Type B pancreatic cell (in vitro differentiated cells): ENCODE measurements around the gene STX10. TPM values are rescaled to one million over a fixed set of nuclear protein-coding genes. Genes with fewer than 3 reads are reported as not detected.

Source experiments
- DNase-seq: peaks from one replicate; pipeline ENCODE4 v3.0.0; 2021; ENCODE audit warnings: mixed read lengths; ENCODE audit not compliant: unreplicated experiment; ENCODE audit errors: extremely low spot score
- H3K27ac Mint-ChIP-seq: 2 replicates; pipeline ENCODE4 v1.8.0; 2021; ENCODE audit warnings: mild to moderate bottlenecking, mixed read lengths
- H3K27me3 Mint-ChIP-seq: 2 replicates; pipeline ENCODE4 v1.8.0; 2021; ENCODE audit warnings: mixed read lengths
- H3K36me3 Mint-ChIP-seq: 2 replicates; pipeline ENCODE4 v1.8.0; 2021; ENCODE audit warnings: mixed read lengths
- H3K4me1 Mint-ChIP-seq: one replicate; pipeline ENCODE4 v1.8.0; 2021; ENCODE audit warnings: mixed read lengths; ENCODE audit not compliant: unreplicated experiment
- H3K4me3 Mint-ChIP-seq: 2 replicates; pipeline ENCODE4 v1.8.0; 2021; ENCODE audit warnings: mild to moderate bottlenecking, mixed read lengths
- H3K9me3 Mint-ChIP-seq: 2 replicates; pipeline ENCODE4 v1.8.0; 2021; ENCODE audit warnings: mixed read lengths
- total RNA-seq: library from RNA; stranded (reverse); gene quantifications from 2 replicates; pipeline ENCODE4 v1.2.1, GENCODE V29; 2021; ENCODE audit warnings: low replicate concordance
- TF ChIP-seq, protein P1 (sequence below): fragments of 200-600 bp; sonication (generic); conservative IDR thresholded peaks from 2 replicates; pipeline ENCODE4 v1.5.0; 2021; ENCODE audit warnings: antibody characterized with exemption, mild to moderate bottlenecking

Gene STX10
- total RNA-seq, 1 donor from 2014 or later: 45.2 TPM

- no peak overlapping the region for H3K27ac Mint-ChIP-seq
- no peaks in the 10 kb centered on the region for H3K9me3 Mint-ChIP-seq
- peak overlapping the region; percentile 14 for H3K4me3 Mint-ChIP-seq
- H3K27me3 Mint-ChIP-seq: peaks cover 49% of the 10 kb centered on the region
- no peak for DNase-seq
- no peaks in the 10 kb centered on the region for H3K36me3 Mint-ChIP-seq
- H3K4me1 Mint-ChIP-seq: peaks cover 8% of the 10 kb centered on the region
- TF ChIP-seq, protein P1, sequence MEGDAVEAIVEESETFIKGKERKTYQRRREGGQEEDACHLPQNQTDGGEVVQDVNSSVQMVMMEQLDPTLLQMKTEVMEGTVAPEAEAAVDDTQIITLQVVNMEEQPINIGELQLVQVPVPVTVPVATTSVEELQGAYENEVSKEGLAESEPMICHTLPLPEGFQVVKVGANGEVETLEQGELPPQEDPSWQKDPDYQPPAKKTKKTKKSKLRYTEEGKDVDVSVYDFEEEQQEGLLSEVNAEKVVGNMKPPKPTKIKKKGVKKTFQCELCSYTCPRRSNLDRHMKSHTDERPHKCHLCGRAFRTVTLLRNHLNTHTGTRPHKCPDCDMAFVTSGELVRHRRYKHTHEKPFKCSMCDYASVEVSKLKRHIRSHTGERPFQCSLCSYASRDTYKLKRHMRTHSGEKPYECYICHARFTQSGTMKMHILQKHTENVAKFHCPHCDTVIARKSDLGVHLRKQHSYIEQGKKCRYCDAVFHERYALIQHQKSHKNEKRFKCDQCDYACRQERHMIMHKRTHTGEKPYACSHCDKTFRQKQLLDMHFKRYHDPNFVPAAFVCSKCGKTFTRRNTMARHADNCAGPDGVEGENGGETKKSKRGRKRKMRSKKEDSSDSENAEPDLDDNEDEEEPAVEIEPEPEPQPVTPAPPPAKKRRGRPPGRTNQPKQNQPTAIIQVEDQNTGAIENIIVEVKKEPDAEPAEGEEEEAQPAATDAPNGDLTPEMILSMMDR: no peak
These were observed 48.4 kb downstream of the STX10 start for GRCh38 chr19:13101590-13102415.

DNA sequence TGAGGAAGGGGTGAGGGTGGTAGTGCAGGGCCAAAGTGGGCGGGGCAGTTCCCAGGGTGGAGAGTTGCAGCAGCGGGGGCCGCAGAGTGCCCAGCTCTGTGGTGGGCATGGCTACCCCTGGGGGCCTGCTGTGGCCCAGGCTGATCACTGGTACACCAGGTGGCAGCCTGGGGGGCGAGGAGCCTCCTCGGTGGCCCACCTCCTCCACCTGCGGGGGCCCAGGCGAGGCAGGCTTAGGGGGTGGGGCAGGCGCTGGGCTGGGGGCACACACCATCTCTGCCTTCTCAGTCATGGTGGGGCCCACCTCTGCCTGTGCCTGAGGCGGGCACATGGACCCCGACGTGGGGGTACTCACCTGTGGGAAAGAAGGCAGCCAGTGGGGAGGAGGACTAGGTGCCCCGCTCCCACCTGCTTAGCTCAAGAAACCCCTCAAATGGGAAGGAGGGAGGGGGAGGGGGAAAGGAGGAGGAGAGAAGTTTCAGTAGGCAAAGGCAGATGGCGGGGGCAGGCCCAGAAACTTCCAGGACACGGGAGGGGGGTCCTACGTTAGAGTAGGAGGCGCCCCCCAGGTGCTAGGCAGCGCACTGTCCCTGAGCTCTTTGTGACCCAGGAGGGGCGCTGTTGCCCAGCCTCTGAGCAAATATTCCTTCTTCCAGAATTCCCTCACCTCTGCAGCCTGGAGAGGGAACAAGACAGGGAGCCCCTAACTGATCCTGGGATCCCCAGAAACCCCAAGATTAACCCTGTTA is 49.2 kb downstream of the STX10 start:
- Mint-ChIP-seq H3K9me3 (no peaks in the 10 kb centered on the region), H3K27ac (no peak overlapping the region), H3K27me3 (peaks cover 56% of the 10 kb centered on the region), H3K36me3 (no peaks in the 10 kb centered on the region), H3K4me3 (peak overlapping the region; percentile 14), H3K4me1 (peaks cover 11% of the 10 kb centered on the region)
- TF ChIP-seq, protein P1: peak; percentile 15
- no peak for DNase-seq

GRCh38 chr19:13100031-13100588 is 50.1 kb downstream of the STX10 start:
- TF ChIP-seq, protein P1: no peak
- no peak for DNase-seq
- Mint-ChIP-seq H3K36me3 (no peaks in the 10 kb centered on the region), H3K27me3 (peaks cover 61% of the 10 kb centered on the region), H3K4me1 (peaks cover 13% of the 10 kb centered on the region), H3K27ac (peak overlapping the region; percentile 77), H3K4me3 (peak overlapping the region; percentile 62), H3K9me3 (no peaks in the 10 kb centered on the region)

DNA sequence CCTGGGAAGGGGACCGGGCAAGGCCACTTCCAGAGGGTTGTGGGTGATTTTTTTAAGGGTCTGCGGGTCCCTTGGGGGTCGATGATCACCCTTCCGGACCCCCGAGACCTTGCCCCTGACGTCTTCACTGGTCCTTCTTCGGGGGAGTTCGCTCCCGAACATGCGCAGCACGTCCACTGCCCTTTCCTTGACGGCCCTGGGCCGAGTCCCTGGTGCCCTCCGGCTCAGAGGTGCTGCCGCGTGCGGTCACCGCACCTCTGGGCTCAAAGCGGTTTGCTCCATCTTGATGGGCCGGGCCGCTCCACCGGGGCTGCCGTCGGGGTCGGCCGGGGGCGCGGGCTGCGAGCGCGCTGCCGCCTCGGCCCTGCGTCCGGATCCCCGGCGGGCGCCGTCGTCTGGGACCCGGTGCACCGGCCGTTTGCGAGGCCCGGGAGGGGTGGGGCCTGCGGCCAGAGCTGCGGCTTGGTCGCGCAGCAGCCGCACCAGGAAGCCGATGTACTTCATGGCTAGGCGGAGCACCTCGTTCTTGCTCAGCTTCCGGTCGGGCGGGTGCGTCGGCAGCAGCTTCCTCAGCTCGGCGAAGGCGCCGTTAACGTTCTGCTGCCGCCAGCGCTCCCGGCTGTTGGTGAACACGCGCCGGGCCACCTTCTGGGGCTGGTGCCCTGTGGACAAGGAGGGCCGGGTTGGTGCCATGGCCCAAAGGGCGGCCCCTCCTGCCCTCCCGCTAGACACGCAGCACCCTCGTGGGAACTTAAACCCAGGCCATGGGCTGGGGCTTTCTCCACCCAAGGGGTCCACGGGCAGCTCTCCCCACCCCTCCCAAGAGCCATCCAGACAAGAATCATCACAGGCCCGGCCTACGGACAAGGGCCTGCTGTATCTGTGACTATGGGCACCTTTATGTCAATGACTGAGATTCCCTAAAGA is 50.8 kb downstream of the STX10 start:
- Mint-ChIP-seq H3K27me3 (peaks cover 67% of the 10 kb centered on the region), H3K36me3 (no peaks in the 10 kb centered on the region), H3K4me3 (peak overlapping the region; percentile 62), H3K4me1 (peaks cover 13% of the 10 kb centered on the region), H3K9me3 (no peaks in the 10 kb centered on the region), H3K27ac (no peak overlapping the region)
- TF ChIP-seq, protein P1: no peak
- no peak for DNase-seq
